ENCODE data around the gene NUP43.

GRCh38 chr6:149777624-149778023, 31.3 kb upstream of the NUP43 start:
- TF ChIP-seq POLR2A (IDR thresholded peaks at IDR 0.05), result no peak
- TF ChIP-seq CTCF (IDR thresholded peaks at IDR 0.05), result no peak
